K562 (cell line): ENCODE measurements around the gene PDE8B.

Source experiments
- KAT7 ChIP-seq: sonication (generic); formaldehyde crosslinking; IDR thresholded peaks from 2 replicates; pipeline ENCODE4 v1.8.0; 2022; ENCODE audit warnings: missing genetic modification reagents, mild to moderate bottlenecking, borderline replicate concordance
- POLR2AphosphoS5 ChIP-seq: IDR thresholded peaks from 2 replicates; pipeline ENCODE4 v1.6.1; 2011; ENCODE audit warnings: mild to moderate bottlenecking, low read depth, low read length, moderate library complexity; ENCODE audit not compliant: control insufficient read depth, insufficient read depth
- SMARCE1 ChIP-seq: fragments of 450-650 bp; IDR thresholded peaks from 2 replicates; pipeline ENCODE4 v1.7.1; 2016; ENCODE audit warnings: mild to moderate bottlenecking
- STAT5B ChIP-seq: fragments of 250-450 bp; sonication (Bioruptor Pico); IDR thresholded peaks from 2 replicates; pipeline ENCODE4 v1.8.0; 2021; ENCODE audit warnings: mild to moderate bottlenecking, inconsistent platforms
- TF ChIP-seq, protein P1 (sequence below), 3 experiments: IDR thresholded peaks in 2 of 3; conservative IDR thresholded peaks in 1 of 3; 2 replicates each; pipeline ENCODE4 v1.5.1; 2011 to 2012; ENCODE audit warnings: low read length in 3 of 3, mild to moderate bottlenecking in 3 of 3, control low read depth in 2 of 3, improper control_type of control experiment in 1 of 3, inconsistent platforms in 1 of 3, low read depth in 1 of 3, mixed read lengths in 1 of 3, moderate library complexity in 1 of 3; ENCODE audit not compliant: insufficient read depth in 2 of 3
- TF ChIP-seq, protein P2 (sequence below): fragments of 450-650 bp; conservative IDR thresholded peaks from 2 replicates; pipeline ENCODE4 v1.6.1; 2016; ENCODE audit warnings: missing genetic modification characterization, low read depth, mild to moderate bottlenecking, missing compliant biosample characterization, moderate library complexity
- TF ChIP-seq, protein P3 (sequence below), 2 experiments: fragments of 450-650 bp; conservative IDR thresholded peaks; 2 replicates each; pipeline ENCODE4 v1.6.1; 2017; ENCODE audit warnings: mild to moderate bottlenecking in 2 of 2, moderate library complexity in 2 of 2

DNA sequence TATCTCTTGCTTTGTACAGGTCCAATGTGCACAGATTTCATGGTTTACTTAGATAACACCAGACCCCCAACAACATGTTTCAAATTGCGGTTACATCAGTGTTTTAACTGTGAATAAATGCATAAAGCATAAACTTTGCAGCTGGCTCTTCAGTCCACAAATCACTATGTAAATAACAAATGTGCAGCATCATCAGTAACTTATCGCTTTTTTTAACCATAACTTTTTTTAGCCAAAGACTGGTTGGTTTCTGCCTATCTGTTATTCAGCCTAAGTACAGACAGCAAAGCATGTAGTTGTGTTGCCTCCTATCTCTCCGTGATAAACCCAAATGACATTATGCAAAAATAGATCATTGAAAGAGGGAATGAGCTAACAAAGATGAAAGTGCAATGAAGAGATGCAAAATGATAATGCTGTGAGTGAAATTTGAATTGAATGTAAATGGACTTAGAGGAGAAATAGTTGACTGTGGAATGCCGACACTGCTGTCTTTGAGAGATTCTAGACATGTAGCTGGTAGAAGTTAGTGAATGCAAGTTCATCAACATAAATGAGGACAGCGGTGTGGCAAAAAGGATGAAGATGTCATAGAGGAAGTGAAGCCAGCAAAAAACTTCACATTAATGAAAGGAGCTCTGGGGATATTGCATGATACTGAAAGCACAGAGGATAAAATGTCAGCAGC is 108.8 kb downstream of the PDE8B start:
- no peak for TF ChIP-seq KAT7
- TF ChIP-seq, protein P1, sequence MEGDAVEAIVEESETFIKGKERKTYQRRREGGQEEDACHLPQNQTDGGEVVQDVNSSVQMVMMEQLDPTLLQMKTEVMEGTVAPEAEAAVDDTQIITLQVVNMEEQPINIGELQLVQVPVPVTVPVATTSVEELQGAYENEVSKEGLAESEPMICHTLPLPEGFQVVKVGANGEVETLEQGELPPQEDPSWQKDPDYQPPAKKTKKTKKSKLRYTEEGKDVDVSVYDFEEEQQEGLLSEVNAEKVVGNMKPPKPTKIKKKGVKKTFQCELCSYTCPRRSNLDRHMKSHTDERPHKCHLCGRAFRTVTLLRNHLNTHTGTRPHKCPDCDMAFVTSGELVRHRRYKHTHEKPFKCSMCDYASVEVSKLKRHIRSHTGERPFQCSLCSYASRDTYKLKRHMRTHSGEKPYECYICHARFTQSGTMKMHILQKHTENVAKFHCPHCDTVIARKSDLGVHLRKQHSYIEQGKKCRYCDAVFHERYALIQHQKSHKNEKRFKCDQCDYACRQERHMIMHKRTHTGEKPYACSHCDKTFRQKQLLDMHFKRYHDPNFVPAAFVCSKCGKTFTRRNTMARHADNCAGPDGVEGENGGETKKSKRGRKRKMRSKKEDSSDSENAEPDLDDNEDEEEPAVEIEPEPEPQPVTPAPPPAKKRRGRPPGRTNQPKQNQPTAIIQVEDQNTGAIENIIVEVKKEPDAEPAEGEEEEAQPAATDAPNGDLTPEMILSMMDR (IDR thresholded peaks at IDR 0.05 in 2 of 3, conservative IDR thresholded peaks at IDR 0.05 in 1 of 3; ENCODE audit: insufficient read depth in 2 of 3, low read depth in 1 of 3, low read length in 3 of 3), result no peak
- TF ChIP-seq POLR2AphosphoS5, result no peak
- TF ChIP-seq SMARCE1, result no peak
- no peak for TF ChIP-seq STAT5B (CRISPR knock-in tag)
- TF ChIP-seq, protein P2, sequence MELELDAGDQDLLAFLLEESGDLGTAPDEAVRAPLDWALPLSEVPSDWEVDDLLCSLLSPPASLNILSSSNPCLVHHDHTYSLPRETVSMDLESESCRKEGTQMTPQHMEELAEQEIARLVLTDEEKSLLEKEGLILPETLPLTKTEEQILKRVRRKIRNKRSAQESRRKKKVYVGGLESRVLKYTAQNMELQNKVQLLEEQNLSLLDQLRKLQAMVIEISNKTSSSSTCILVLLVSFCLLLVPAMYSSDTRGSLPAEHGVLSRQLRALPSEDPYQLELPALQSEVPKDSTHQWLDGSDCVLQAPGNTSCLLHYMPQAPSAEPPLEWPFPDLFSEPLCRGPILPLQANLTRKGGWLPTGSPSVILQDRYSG (tag), result no peak
- TF ChIP-seq, protein P3, sequence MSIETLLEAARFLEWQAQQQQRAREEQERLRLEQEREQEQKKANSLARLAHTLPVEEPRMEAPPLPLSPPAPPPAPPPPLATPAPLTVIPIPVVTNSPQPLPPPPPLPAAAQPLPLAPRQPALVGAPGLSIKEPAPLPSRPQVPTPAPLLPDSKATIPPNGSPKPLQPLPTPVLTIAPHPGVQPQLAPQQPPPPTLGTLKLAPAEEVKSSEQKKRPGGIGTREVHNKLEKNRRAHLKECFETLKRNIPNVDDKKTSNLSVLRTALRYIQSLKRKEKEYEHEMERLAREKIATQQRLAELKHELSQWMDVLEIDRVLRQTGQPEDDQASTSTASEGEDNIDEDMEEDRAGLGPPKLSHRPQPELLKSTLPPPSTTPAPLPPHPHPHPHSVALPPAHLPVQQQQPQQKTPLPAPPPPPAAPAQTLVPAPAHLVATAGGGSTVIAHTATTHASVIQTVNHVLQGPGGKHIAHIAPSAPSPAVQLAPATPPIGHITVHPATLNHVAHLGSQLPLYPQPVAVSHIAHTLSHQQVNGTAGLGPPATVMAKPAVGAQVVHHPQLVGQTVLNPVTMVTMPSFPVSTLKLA (conservative IDR thresholded peaks at IDR 0.05), result no peak
